ENCODE data around the gene TBC1D5. TPM values are rescaled to one million over a fixed set of nuclear protein-coding genes. Genes with fewer than 3 reads are reported as not detected.

TBC1D5 gene
- total and polyA plus RNA-seq, 2 of the 8 experiments (the other 6 are each of a cell fraction or from before 2014, with no cell fraction given): 11.0 to 22.9 TPM

DNA sequence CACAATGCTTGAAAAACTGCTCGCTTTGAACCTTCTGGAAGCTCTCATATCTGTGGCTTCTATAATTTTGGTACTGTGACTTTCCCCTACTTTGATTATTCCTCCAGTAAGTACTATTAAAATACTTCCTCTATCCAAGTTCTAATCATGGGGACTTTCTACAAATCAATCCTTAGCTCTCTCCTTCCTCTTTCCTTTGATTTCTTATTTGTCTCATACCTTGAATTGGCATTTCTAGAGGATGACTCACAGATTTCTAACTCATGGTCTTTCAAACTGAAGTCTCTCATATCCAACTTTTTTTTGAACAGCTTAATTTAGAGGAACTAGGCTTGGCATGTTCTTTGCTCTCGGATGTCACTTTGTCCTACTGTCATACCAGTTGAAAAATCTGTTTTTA is 241.8 kb downstream of the TBC1D5 start:
- WGBS, 2 experiments (ENCODE audit: extremely low coverage in 1 of 2, insufficient coverage in 1 of 2, insufficient read length in 1 of 2, insufficient replicate concordance in 2 of 2, low coverage in 1 of 2, low lambda C conversion rate in 2 of 2, missing lambda C conversion rate in 1 of 2): 81% methylated on average over 2 of the region's 2 CpGs; no CpG with 5 or more reads in 1 of the 2 experiments
- Histone ChIP-seq H2BK5ac (ENCODE audit: low read depth, low read length) (no peak overlapping the region), H2AFZ (ENCODE audit: low read length) (no peak overlapping the region), H2BK20ac (ENCODE audit: low read length) (no peak overlapping the region), H3K79me1 (ENCODE audit: low read depth, low read length) (no peaks in the 10 kb centered on the region), H2BK12ac (ENCODE audit: low read depth, low read length) (no peak overlapping the region), H3K18ac (ENCODE audit: extremely low read depth, low read length) (no peak overlapping the region), H4K5ac (ENCODE audit: insufficient read length, low read depth, low read length) (no peak overlapping the region), H3K9me3 (ENCODE audit: insufficient read depth in 2 of 2, low read depth in 1 of 2, low read length in 1 of 2) (no peaks in the 10 kb centered on the region), H3K36me3 (ENCODE audit: control insufficient read depth in 2 of 4, insufficient read depth in 4 of 4, low read length in 3 of 4) (no peaks in the 10 kb centered on the region), H3K27me3 (replicated peaks in 1 of 4; ENCODE audit: control insufficient read depth in 3 of 4, extremely low read depth in 1 of 4, insufficient read depth in 3 of 4, low read length in 3 of 4) (no peaks in the 10 kb centered on the region), H3K4ac (replicated peaks; ENCODE audit: insufficient read length, low read depth, low read length) (no peak overlapping the region), H3K23ac (ENCODE audit: insufficient read length) (no peak overlapping the region), H4K8ac (ENCODE audit: extremely low read depth, insufficient read depth, low read length) (no peak overlapping the region), H3K14ac (ENCODE audit: insufficient read length) (no peak overlapping the region), H3K23me2 (ENCODE audit: low read depth, low read length) (no peaks in the 10 kb centered on the region), H2AK5ac (ENCODE audit: low read depth, low read length) (no peak overlapping the region), H3K4me2 (ENCODE audit: insufficient read depth in 1 of 2, low read depth in 2 of 2, low read length in 2 of 2) (no peak overlapping the region), H3K9ac (replicated peaks in 1 of 4; ENCODE audit: extremely low read depth in 1 of 4, low read depth in 3 of 4, low read length in 3 of 4) (no peak overlapping the region), H3K4me1 (replicated peaks in 1 of 4; ENCODE audit: control insufficient read depth in 3 of 4, insufficient read depth in 4 of 4, low read length in 3 of 4) (no peaks in the 10 kb centered on the region; a peak in 2 of 7 replicates), H4K91ac (replicated peaks; ENCODE audit: insufficient read length, low read length) (no peak overlapping the region), H2BK15ac (ENCODE audit: low read length) (no peak overlapping the region), H3K4me3 (ENCODE audit: extremely low read depth in 1 of 4, insufficient read depth in 2 of 4, low read depth in 3 of 4, low read length in 4 of 4) (no peak overlapping the region), H2BK120ac (replicated peaks; ENCODE audit: low read depth, low read length) (no peak overlapping the region), H3K56ac (replicated peaks; ENCODE audit: insufficient read length, low read depth, low read length) (no peak overlapping the region), H3K27ac (ENCODE audit: low read depth, low read length) (no peak overlapping the region), H4K20me1 (replicated peaks in 1 of 2; ENCODE audit: control insufficient read depth in 1 of 2, insufficient read depth in 2 of 2, low read length in 2 of 2) (no peaks in the 10 kb centered on the region), H3K79me2 (ENCODE audit: control insufficient read depth in 1 of 2, insufficient read depth in 2 of 2, low read length in 2 of 2) (no peaks in the 10 kb centered on the region)
- POLR2A ChIA-PET (ENCODE audit: partially characterized antibody): no interaction called here
- CTCF ChIA-PET (ENCODE audit: partially characterized antibody): no interaction called here
- DNase-seq (ENCODE audit: low read depth in 1 of 2, low spot score in 2 of 2) (no peak), FAIRE-seq (no peak)
- TF ChIP-seq EZH2 (IDR thresholded peaks at IDR 0.05; ENCODE audit: low read depth, low read length, severe bottlenecking): no peak
- TF ChIP-seq RAD21 (IDR thresholded peaks at IDR 0.05 in 1 of 2, conservative IDR thresholded peaks at IDR 0.05 in 1 of 2; ENCODE audit: low read depth in 2 of 2, low read length in 2 of 2): no peak
- no peak for TF ChIP-seq CHD1 (IDR thresholded peaks at IDR 0.05; ENCODE audit: low read depth, low read length)
- TF ChIP-seq GTF2F1 (IDR thresholded peaks at IDR 0.05; ENCODE audit: borderline replicate concordance, low read depth, low read length): no peak
- no peak for TF ChIP-seq USF2 (IDR thresholded peaks at IDR 0.05; ENCODE audit: low read length)
- no peak for TF ChIP-seq ATF2 (IDR thresholded peaks at IDR 0.05; ENCODE audit: low read length)
- no peak for TF ChIP-seq SP1 (IDR thresholded peaks at IDR 0.05; ENCODE audit: low read depth, low read length)
